Choroid plexus epithelial cell (primary cell): Measurements from ENCODE around the gene SHISA4.

Source experiments
- DNase-seq: peaks from one replicate; pipeline ENCODE4 v3.0.0-alpha.2; 2010; ENCODE audit warnings: low read depth
- H3K4me3 ChIP-seq: 2 replicates; pipeline ENCODE4 v1.5.1; 2011; ENCODE audit warnings: low read depth, mild to moderate bottlenecking, control low read depth, low read length, moderate library complexity
- CTCF ChIP-seq: conservative IDR thresholded peaks from 2 replicates; pipeline ENCODE4 v1.5.1; 2011; ENCODE audit warnings: low read depth, mild to moderate bottlenecking, control low read depth, inconsistent platforms, low read length, moderate library complexity

The SHISA4 gene

GRCh38 chr1:201925981-201926645 lies 37.4 kb downstream of the SHISA4 start:
- H3K4me3 ChIP-seq = no peak overlapping the region
- peak; percentile 80 for DNase-seq
- no peak for TF ChIP-seq CTCF

- H3K4me3 ChIP-seq = no peak overlapping the region
- no peak for TF ChIP-seq CTCF
- no peak for DNase-seq
These were observed 39.6 kb downstream of the SHISA4 start for GRCh38 chr1:201928266-201928665.

- DNase-seq = no peak
- H3K4me3 ChIP-seq = no peak overlapping the region
- no peak for TF ChIP-seq CTCF
These were observed 41.4 kb downstream of the SHISA4 start for GRCh38 chr1:201930137-201930536.

GRCh38 chr1:201930803-201931202 lies 42.1 kb downstream of the SHISA4 start:
- H3K4me3 ChIP-seq = no peak overlapping the region
- no peak for TF ChIP-seq CTCF
- no peak for DNase-seq

GRCh38 chr1:201933840-201934430 lies 45.2 kb downstream of the SHISA4 start:
- TF ChIP-seq CTCF = no peak
- H3K4me3 ChIP-seq = no peak overlapping the region
- peak; percentile 78 for DNase-seq

GRCh38 chr1:201937624-201938213 lies 49.0 kb downstream of the SHISA4 start:
- TF ChIP-seq CTCF = no peak
- DNase-seq = peak; percentile 81
- no peak overlapping the region for H3K4me3 ChIP-seq
